K562 treated with DMSO at 1 percent for 4 hours (cell line): ENCODE data around the gene OR4X1. TPM values are rescaled to one million over a fixed set of nuclear protein-coding genes. Genes with fewer than 3 reads are reported as not detected.

Experiments
- total RNA-seq: library from RNA; unstranded; fragments of 300-600 nt; gene quantifications from 2 replicates; pipeline ENCODE4 v1.2.3, GENCODE V29; 2022; ENCODE audit not compliant: insufficient read depth

The OR4X1 gene
- total RNA-seq: not detected in 2 replicates

DNA sequence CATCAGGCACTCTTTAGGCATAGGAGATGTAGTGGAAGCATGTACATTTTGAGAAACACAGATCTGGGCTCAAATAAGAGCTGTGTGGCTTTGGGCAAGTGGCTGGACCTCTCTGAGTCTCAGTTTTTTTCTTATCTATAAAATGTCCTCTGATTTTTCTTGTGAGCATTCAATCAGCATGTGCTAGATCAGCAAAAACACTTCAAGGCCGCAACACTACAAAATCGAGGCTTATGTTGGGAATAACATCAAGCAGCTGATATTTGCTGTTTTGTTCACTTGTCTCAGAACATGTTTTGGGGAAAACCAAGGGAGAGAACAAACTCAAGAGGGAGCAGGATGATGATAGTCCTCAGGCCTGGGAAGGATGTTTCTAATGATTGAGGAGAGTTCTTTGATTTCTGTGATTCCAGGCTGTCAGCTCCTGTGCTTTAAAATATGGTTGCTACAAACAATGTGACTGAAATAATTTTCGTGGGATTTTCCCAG, at the start of gene OR4X1:
Gene OR4X1 (plus strand): TSS at position 439 of the 489 bp plus-strand sequence. CDS start 0 bp downstream, at position 439.

GRCh38 chr11:48216510-48216909, 47.2 kb upstream of the OR4X1 start, which contains the start of gene OR4B1:
OR4B1 (plus strand) TSS chr11:48216810; CDS start chr11:48216810, 0 bp downstream.

DNA sequence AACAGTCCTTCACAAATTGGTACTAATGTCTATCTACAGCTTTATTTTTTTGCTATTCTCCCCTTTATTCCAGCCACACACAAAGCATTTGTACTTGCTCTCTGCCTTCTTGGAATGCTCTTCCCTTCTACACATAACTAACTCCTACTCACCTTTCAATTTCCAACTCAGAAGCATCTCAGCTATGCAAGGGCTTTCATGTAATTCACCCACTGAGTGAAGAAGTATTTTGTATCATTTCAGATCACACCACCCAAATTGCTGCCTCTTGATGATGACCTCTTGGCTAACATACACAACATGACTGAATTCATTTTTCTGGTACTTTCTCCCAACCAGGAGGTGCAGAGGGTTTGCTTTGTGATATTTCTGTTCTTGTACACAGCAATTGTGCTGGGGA, 18.9 kb upstream of the OR4X1 start, which contains the start of gene OR4X2:
Gene OR4X2 (plus strand): TSS at position 301 of the 400 bp plus-strand sequence. CDS start 0 bp downstream, at position 301.

GRCh38 chr11:48305923-48306322, 42.3 kb downstream of the OR4X1 start, which contains the start of gene OR4S1:
OR4S1 (plus strand) TSS chr11:48306223; CDS start chr11:48306223, 0 bp downstream.

Other genes with a start within 250 kb of the OR4X1 start
- gene OR4B1, start 47.1 kb upstream of the OR4X1 start, total RNA-seq: not detected in 2 replicates
- not detected in 2 replicates for gene OR4X2, start 18.8 kb upstream of the OR4X1 start, total RNA-seq
- not detected in 2 replicates for gene OR4S1, start 42.4 kb downstream of the OR4X1 start, total RNA-seq
- gene OR4C3, start 61.1 kb downstream of the OR4X1 start, total RNA-seq: not detected in 2 replicates
- not detected in 2 replicates for gene OR4C5, start 102.6 kb downstream of the OR4X1 start, total RNA-seq
- gene OR4A47, start 224.9 kb downstream of the OR4X1 start, total RNA-seq: not detected in 2 replicates